ENCODE measurements around the gene PINK1. TPM values are rescaled to one million over a fixed set of nuclear protein-coding genes. Genes with fewer than 3 reads are reported as not detected.

The PINK1 gene
- total RNA-seq, 1 donor from 2014 or later = 38.1 TPM

DNA sequence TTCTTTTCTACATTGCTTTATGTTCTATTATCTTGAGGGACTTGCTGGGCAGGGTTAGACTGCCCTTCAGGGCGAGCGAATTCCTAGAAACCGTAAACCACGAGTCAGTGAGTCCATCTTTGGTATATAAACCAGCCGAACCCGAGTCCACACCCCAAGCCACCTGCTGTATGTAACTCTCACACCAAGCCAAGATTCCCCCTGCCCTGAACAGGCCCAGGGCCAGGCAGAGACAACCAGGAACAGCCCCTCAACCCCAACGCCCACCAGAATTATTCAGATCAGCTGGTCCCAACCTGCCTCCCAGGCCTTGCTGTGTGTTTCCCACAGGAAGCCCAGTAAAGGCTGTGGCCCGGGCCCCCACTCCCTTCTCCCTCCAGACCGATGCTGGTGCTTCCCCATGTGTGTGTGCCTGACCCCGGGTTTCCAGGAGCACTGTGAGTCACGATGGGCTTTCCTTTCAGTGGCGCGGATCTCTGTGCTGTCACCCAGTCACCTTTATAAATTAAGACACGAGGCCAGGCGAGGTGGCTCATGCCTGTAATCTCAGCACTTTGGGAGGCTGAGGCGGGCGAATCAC lies 67.5 kb downstream of the PINK1 start:
- peaks cover 2% of the 10 kb centered on the region for H3K27me3 Mint-ChIP-seq (ENCODE audit: low read depth)
- TF ChIP-seq, protein P1, sequence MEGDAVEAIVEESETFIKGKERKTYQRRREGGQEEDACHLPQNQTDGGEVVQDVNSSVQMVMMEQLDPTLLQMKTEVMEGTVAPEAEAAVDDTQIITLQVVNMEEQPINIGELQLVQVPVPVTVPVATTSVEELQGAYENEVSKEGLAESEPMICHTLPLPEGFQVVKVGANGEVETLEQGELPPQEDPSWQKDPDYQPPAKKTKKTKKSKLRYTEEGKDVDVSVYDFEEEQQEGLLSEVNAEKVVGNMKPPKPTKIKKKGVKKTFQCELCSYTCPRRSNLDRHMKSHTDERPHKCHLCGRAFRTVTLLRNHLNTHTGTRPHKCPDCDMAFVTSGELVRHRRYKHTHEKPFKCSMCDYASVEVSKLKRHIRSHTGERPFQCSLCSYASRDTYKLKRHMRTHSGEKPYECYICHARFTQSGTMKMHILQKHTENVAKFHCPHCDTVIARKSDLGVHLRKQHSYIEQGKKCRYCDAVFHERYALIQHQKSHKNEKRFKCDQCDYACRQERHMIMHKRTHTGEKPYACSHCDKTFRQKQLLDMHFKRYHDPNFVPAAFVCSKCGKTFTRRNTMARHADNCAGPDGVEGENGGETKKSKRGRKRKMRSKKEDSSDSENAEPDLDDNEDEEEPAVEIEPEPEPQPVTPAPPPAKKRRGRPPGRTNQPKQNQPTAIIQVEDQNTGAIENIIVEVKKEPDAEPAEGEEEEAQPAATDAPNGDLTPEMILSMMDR (IDR thresholded peaks at IDR 0.05; ENCODE audit: unreplicated experiment) = no peak
- peaks cover 13% of the 10 kb centered on the region for H3K4me1 Mint-ChIP-seq
- DNase-seq (ENCODE audit: low spot score in 2 of 2, unreplicated experiment in 2 of 2) = no peak
- no peaks in the 10 kb centered on the region for H3K9me3 Mint-ChIP-seq
- H3K27ac Mint-ChIP-seq = no peak overlapping the region
- H3K4me3 Mint-ChIP-seq = no peak overlapping the region
- no peaks in the 10 kb centered on the region for H3K36me3 Mint-ChIP-seq

Other genes starting within 250 kb of the PINK1 start
- gene CAMK2N1, start 147.2 kb upstream of the PINK1 start, total RNA-seq = 25.9 to 29.1 TPM (median 28.5 TPM) in 3 replicates
- 26.6 to 29.5 TPM (median 28.2 TPM) in 3 replicates for gene MUL1, start 125.3 kb upstream of the PINK1 start, total RNA-seq
- gene FAM43B, start 80.9 kb upstream of the PINK1 start, total RNA-seq = 0.59 to 0.78 TPM (median 0.74 TPM) in 3 replicates
- 0.64 to 1.5 TPM (median 0.94 TPM) in 3 replicates for gene CDA, start 44.4 kb upstream of the PINK1 start, total RNA-seq
- 244 to 248 TPM (median 245 TPM) in 3 replicates for gene DDOST, start 27.9 kb downstream of the PINK1 start, total RNA-seq
- gene KIF17, start 84.5 kb downstream of the PINK1 start, total RNA-seq = 0.40 to 0.86 TPM (median 0.44 TPM) in 3 replicates
- gene SH2D5, start 99.2 kb downstream of the PINK1 start, total RNA-seq = 0.45 to 0.90 TPM (median 0.49 TPM) in 3 replicates
- gene HP1BP3, start 153.8 kb downstream of the PINK1 start, total RNA-seq = 262 to 270 TPM (median 269 TPM) in 3 replicates